Esophagus (tissue), 2 donors: ENCODE measurements around the gene SMG9. TPM values are rescaled to one million over a fixed set of nuclear protein-coding genes. Genes with fewer than 3 reads are reported as not detected.

Source experiments
- H3K27ac ChIP-seq, 2 donors: one replicate each; pipeline ENCODE4 v1.5.1; 2013; ENCODE audit warnings: low read depth in 2 of 2, mild to moderate bottlenecking in 2 of 2, inconsistent platforms in 1 of 2, low read length in 1 of 2, moderate library complexity in 1 of 2
- H3K27me3 ChIP-seq, 2 donors: one replicate each; pipeline ENCODE4 v1.6.1; 2013; ENCODE audit warnings: low read length in 2 of 2, control low read depth in 1 of 2, mild to moderate bottlenecking in 1 of 2; ENCODE audit not compliant: insufficient read depth in 2 of 2, control insufficient read depth in 1 of 2
- H3K36me3 ChIP-seq, 2 donors: one replicate each; pipeline ENCODE4 v1.6.1; 2013; ENCODE audit warnings: low read length in 1 of 2; ENCODE audit not compliant: control insufficient read depth in 2 of 2, insufficient read depth in 2 of 2
- H3K4me1 ChIP-seq, 2 donors: one replicate each; pipeline ENCODE4 v1.6.1; 2013; ENCODE audit warnings: low read length in 1 of 2; ENCODE audit not compliant: control insufficient read depth in 2 of 2, insufficient read depth in 2 of 2
- H3K4me3 ChIP-seq, 2 donors: one replicate each; pipeline ENCODE4 v1.5.1; 2013; ENCODE audit warnings: low read length in 2 of 2, mild to moderate bottlenecking in 2 of 2, low read depth in 1 of 2, moderate library complexity in 1 of 2
- H3K9me3 ChIP-seq, 2 donors: one replicate each; pipeline ENCODE4 v1.6.1; 2013; ENCODE audit warnings: mild to moderate bottlenecking in 2 of 2, low read depth in 1 of 2, low read length in 1 of 2, moderate library complexity in 1 of 2; ENCODE audit not compliant: control insufficient read depth in 2 of 2, insufficient read depth in 1 of 2
- WGBS, 2 donors: extraction: QIAGEN DNeasy Blood & Tissue Kit; methylation state at CpG; one replicate each; pipeline ENCODE4 v1.1.7; 2013; 5-methylcytosine and 5-hydroxymethylcytosine counted together
- polyA plus RNA-seq, 2 donors: library from polyadenylated mRNA; stranded (reverse); fragments of 200-250 nt; gene quantifications; one replicate each; pipeline ENCODE4 v1.2.3, GENCODE V29; 2013
- donor health status: healthy with polysubstance abuse.
- donor health status: Bipolar disorder and iron deficiency.

The SMG9 gene, protein sequence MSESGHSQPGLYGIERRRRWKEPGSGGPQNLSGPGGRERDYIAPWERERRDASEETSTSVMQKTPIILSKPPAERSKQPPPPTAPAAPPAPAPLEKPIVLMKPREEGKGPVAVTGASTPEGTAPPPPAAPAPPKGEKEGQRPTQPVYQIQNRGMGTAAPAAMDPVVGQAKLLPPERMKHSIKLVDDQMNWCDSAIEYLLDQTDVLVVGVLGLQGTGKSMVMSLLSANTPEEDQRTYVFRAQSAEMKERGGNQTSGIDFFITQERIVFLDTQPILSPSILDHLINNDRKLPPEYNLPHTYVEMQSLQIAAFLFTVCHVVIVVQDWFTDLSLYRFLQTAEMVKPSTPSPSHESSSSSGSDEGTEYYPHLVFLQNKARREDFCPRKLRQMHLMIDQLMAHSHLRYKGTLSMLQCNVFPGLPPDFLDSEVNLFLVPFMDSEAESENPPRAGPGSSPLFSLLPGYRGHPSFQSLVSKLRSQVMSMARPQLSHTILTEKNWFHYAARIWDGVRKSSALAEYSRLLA
- polyA plus RNA-seq, result 10 to 100 TPM; 15.8 to 23.2 TPM

DNA sequence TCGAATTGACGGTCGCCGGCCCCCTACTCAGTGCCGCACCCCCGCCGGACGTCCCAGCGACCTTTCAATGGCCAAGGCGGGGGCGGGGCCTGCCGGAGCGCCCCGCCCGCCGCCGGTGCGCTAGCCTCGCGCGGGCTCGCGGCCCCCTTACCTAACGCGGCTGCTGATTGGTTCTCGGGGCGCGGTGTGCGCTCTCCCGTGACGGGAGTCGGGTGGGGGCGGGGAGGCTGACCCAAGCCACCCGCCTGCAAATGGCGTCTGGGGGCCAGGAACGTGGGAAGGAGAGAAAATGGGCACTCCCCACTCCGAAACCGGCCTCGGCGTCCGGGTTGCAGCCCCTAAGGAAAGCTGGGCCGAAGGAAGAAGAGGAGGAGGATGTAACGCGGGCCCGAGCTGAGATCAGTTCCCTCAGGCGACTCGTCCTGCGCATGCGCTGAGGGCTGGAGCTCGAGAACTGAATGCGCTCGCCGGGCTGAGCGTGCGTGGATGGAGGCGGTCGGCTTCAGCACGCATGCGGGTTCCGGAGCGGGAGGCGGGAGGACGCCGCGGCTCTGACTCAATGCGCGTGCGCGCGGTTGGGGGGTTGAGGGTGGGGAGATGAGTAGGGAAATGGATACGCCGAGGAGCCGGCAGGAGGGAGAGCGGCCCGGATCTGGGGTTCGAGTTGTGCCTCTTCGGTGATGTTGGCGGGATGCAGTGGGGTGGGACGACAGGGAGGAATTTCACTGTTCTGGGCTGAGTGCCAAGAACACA lies at the start of gene SMG9:
TSS of gene SMG9 (minus strand) at position 460 of the 753 bp plus-strand sequence. CDS start 4,221 bp downstream, outside the sequence.
- no peaks in the 10 kb centered on the region for H3K9me3 ChIP-seq
- H3K27me3 ChIP-seq, result no peaks in the 10 kb centered on the region
- peak within 1 kb of the TSS; percentile 97 to 100 for H3K27ac ChIP-seq
- H3K4me3 ChIP-seq, result peak within 1 kb of the TSS; percentile 59 to 66
- peaks cover 0 to 3% of the 10 kb centered on the region in 2 donors for H3K36me3 ChIP-seq
- H3K4me1 ChIP-seq, result no peaks in the 10 kb centered on the region
- WGBS, 2 donors, result 0% methylated on average over 79 of the region's 79 CpGs

GRCh38 chr19:43804432-43804831 lies 49.7 kb upstream of the SMG9 start:
- Histone ChIP-seq H3K4me3 (no peak overlapping the region), H3K4me1 (peaks cover 0 to 3% of the 10 kb centered on the region in 2 donors), H3K27me3 (no peaks in the 10 kb centered on the region), H3K27ac (no peak overlapping the region), H3K9me3 (no peaks in the 10 kb centered on the region), H3K36me3 (no peaks in the 10 kb centered on the region)
- 56 to 62% methylated on average over 2 of the region's 2 CpGs for WGBS, 2 donors

DNA sequence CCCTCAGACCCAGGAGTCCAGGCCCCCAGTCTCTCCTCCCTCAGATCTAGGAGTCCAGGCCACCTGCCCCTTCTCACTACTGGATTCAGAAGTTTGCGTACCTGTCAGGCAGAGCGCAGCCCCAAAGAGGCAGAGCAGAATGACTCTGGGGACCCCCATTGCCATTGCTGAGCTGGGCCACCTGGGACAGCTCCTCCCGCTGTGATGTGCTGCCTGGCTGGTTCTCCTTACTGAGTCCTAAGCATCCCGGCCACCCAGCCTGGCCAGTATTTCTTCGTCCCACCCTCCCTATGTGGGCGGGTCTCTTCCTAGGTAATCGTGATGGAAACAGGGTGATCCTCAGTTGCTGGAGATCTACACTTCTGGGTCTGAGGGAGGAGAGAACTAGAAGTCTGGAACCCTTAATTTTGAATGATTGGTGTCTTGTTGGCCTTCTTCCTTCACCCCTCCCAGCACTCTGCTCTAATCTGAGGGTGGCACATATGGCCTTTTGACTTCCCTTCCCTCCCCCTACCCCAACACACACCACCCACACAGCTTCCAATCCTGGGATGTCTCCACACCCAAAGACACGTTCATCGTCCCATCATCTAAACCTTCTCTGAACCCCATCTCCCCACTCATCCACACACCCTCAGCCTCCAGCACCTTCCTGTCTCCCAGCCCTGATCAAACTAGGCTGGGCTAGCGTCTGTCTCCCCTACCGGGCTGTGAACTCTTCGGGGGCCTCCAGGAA lies 47.6 kb upstream of the SMG9 start, which contains the start of gene LYPD5:
TSS of gene LYPD5 (minus strand) at position 232 of the 736 bp plus-strand sequence. CDS start at position 165, 67 bp downstream.
- Histone ChIP-seq H3K36me3 (no peaks in the 10 kb centered on the region), H3K4me1 (peaks cover 0 to 9% of the 10 kb centered on the region in 2 donors), H3K9me3 (no peaks in the 10 kb centered on the region), H3K27ac (no peak within 1 kb of the TSS), H3K4me3 (no peak within 1 kb of the TSS), H3K27me3 (no peaks in the 10 kb centered on the region)
- 64 to 67% methylated on average over 12 of the region's 12 CpGs for WGBS, 2 donors

DNA sequence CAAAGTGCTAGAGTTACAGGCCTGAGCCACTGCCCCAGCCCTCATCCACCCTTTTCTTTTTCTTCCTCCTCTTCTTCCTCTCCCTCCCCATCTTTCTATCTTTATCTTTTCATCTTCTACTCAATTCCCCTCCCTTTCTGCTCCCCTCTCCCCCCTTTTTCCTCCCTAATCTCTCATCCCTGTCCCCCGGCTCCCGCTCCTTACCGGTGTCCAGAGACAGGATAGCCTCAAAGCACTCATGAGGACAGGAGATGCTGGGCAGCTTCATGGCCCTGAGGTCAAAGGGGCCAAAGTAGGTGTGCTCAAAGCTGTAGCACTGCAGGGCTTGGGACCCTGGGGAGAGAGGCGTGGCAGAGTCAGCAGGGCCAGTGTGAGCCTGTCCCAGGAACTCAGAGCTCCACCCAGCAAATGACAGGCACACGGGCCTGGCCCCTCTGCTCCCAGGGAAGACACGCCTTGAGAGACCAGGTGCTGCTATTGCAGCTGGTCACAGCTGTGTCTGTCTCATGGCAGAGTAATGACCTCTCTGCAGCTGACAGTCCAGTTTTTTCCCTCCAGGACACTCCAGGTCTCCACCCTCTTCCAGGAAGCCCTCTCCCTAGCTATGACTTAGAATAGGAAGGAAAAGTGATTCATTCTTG lies 44.9 kb upstream of the SMG9 start:
- peaks cover 0 to 9% of the 10 kb centered on the region in 2 donors for H3K4me1 ChIP-seq
- 31 to 50% methylated on average over 6 of the region's 6 CpGs for WGBS, 2 donors

DNA sequence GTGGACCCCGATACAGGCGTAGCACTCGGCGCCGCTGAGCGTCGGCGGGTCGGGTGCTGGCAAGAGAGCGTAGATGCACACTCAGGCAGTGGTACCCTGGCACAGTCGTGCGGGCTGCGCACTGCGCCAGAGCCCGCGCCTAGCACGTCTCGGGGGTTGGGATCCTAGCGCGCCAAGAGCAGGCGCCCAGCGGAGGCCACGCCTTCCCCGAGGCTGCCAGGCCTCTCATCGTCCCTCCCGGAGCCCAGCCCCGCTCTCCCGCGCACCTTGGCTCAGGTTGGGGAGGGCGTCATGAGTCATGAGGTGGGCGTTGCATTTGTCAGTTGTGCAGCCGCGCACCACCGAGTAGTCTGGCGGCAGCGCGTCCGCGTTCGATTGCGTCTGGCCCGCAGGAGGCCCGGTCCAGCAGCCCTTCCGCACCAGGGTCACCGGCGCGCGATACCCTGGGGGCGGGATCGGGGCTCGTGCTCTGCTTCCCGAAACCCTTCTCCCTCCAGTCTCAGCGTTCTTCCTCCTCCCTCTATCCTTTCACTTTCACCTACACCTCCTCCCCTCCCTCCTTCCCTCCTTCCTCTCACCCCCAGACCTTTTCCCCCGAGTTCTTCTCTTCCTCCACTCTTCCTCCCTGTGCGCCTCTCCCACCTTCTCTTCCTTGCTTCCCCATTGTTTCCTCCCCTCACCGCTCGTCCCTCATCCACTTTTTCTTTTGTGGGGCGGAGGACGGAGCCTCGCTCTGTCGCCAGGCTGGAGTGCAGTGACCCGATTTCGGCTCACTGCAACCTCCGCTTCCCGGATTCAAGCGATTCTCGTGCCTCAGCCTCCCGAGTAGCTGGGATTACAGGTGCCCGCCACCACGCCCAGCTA lies 44.0 kb upstream of the SMG9 start:
- no peaks in the 10 kb centered on the region for H3K36me3 ChIP-seq
- H3K27ac ChIP-seq, result peak overlapping the region; percentile 59 to 83
- peak overlapping the region; percentile 38 to 72 for H3K4me3 ChIP-seq
- 10 to 17% methylated on average over 58 to 70 of the region's 70 CpGs for WGBS, 2 donors
- no peaks in the 10 kb centered on the region for H3K9me3 ChIP-seq
- no peaks in the 10 kb centered on the region for H3K27me3 ChIP-seq
- H3K4me1 ChIP-seq, result peaks cover 0 to 9% of the 10 kb centered on the region in 2 donors

More for the DNA sequence above, 44.9 kb upstream of the SMG9 start:
- H3K9me3 ChIP-seq, result no peaks in the 10 kb centered on the region
- peak overlapping the region; percentile 16 to 38 for H3K4me3 ChIP-seq
- H3K27me3 ChIP-seq, result no peaks in the 10 kb centered on the region
- no peaks in the 10 kb centered on the region for H3K36me3 ChIP-seq
- peak overlapping the region; percentile 59 to 83 for H3K27ac ChIP-seq

- Histone ChIP-seq H3K27ac (peak overlapping the region in 1 of 2 donors; percentile 83), H3K4me3 (peak overlapping the region; percentile 38 to 72), H3K4me1 (peaks cover 0 to 9% of the 10 kb centered on the region in 2 donors), H3K9me3 (no peaks in the 10 kb centered on the region), H3K36me3 (no peaks in the 10 kb centered on the region), H3K27me3 (no peaks in the 10 kb centered on the region)
- 35 to 36% methylated on average over 5 of the region's 5 CpGs for WGBS, 2 donors
Observed at GRCh38 chr19:43798026-43798545, 43.3 kb upstream of the SMG9 start.

- Histone ChIP-seq H3K4me1 (peaks cover 0 to 9% of the 10 kb centered on the region in 2 donors), H3K4me3 (no peak overlapping the region), H3K27ac (no peak overlapping the region), H3K9me3 (no peaks in the 10 kb centered on the region), H3K27me3 (no peaks in the 10 kb centered on the region), H3K36me3 (no peaks in the 10 kb centered on the region)
- WGBS, 2 donors, result 91% methylated on average over 7 of the region's 7 CpGs
Observed at GRCh38 chr19:43797556-43797955, 42.8 kb upstream of the SMG9 start.

- Histone ChIP-seq H3K9me3 (no peaks in the 10 kb centered on the region), H3K36me3 (no peaks in the 10 kb centered on the region), H3K27ac (no peak overlapping the region), H3K27me3 (no peaks in the 10 kb centered on the region), H3K4me3 (no peak overlapping the region), H3K4me1 (peaks cover 0 to 9% of the 10 kb centered on the region in 2 donors)
- WGBS, 2 donors, result 42 to 67% methylated on average over 6 of the region's 6 CpGs
Observed at GRCh38 chr19:43797118-43797517, 42.4 kb upstream of the SMG9 start.
